Activated CD4-positive, CD25-positive, alpha-beta regulatory T cell treated with anti-CD3 and anti-CD28 coated beads, Interleukin-2, amount 50 U/mL, for 24 hours (primary cell): Measurements from ENCODE around the gene DENND2D.

Experiments
- ATAC-seq, 2 donors: fragments of 150-1000 bp; cut with Tn5 transposase; one replicate each; pipeline ENCODE4 v1.10.0; 2021; ENCODE audit warnings: mild to moderate bottlenecking in 1 of 2, moderate library complexity in 1 of 2

DENND2D gene

DNA sequence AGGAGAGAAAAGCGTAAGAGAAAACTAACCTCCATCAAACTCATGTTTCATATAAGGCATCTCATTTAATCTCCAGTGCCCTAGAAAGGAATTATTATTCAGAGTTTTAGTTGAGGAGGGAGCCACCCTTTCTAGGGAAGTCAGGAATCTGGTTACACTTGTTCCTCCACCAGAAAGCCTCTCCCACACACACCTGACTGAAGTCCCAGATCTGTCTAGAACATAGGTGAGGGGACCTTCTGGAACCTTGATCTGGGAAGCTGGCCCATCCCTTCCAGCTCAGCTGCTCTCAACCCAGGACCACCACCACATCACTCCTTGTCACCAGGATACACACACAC lies 1.9 kb upstream of the DENND2D start:
- no peak for ATAC-seq

DNA sequence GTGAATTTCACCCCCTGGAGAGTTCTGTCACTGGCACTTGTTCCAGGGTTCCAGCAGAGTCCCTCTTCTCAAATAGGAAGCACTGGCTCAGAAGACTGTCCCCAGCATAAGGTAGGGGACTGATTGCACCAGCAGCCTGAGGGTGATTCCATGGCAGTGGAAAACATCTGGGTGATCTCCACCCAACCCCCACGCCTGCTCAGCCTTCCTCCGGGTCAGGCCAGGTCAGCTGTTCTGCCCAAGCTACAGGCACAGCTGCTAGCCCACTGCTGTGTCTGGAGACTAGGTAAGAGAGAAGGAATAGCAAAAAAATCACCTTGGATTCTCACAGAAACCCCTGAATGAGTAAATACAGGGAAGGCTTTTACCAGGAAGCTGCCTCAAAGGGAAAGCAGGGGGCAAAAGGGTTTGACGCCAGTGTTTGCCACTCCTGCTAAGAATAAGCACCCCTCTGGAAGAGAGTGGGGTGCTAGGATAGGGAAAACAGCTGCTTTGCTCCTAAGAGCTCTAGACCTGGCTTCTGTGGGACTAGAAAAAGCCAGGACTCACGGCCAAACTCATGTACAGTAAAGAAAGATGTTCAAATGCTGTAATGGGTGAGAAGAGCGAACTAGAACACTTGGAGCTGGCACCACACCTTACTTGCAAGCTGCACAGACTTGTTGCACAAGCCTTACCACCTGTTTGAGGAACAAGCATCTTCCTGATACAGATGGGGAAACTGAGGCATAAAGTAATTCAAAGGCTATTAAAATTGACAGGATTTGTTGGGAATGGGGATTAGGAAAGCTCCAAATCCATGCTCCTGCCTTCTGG lies 1.0 kb upstream of the DENND2D start:
- ATAC-seq, result no peak

- no peak for ATAC-seq
Observed at GRCh38 chr1:111200802-111201161, 336 bp upstream of the DENND2D start.

- peak in 1 of 2 donors; percentile 10 for ATAC-seq
Observed at GRCh38 chr1:111199329-111199728, 1.1 kb downstream of the DENND2D start.

GRCh38 chr1:111198836-111199235 lies 1.6 kb downstream of the DENND2D start:
- no peak for ATAC-seq

GRCh38 chr1:111197598-111198284 lies 2.7 kb downstream of the DENND2D start:
- ATAC-seq, result peak; percentile 52 to 60

DNA sequence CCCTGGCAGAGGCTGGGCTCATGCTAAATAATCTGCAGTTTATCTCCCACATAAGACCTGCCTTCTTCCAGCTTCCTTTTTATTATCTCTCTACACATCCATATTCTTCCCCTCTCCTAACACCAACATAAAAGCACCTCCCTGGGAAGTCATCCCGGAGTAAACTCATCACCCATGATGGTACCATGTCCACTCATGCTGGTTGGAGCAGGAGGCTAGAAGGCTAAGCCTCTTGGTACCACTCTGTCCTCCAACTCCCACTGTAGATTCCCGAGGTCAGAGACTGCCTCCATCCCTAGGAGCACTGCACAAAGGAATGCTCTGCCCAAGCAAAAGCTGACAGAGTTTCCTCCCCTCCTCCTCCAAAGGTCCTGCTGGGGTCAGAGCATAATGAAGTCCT lies 4.2 kb downstream of the DENND2D start:
- ATAC-seq, result no peak

- ATAC-seq, result no peak
Observed at GRCh38 chr1:111195002-111195684, 5.3 kb downstream of the DENND2D start.

- ATAC-seq, result no peak
Observed at GRCh38 chr1:111193712-111194480, 6.5 kb downstream of the DENND2D start.

DNA sequence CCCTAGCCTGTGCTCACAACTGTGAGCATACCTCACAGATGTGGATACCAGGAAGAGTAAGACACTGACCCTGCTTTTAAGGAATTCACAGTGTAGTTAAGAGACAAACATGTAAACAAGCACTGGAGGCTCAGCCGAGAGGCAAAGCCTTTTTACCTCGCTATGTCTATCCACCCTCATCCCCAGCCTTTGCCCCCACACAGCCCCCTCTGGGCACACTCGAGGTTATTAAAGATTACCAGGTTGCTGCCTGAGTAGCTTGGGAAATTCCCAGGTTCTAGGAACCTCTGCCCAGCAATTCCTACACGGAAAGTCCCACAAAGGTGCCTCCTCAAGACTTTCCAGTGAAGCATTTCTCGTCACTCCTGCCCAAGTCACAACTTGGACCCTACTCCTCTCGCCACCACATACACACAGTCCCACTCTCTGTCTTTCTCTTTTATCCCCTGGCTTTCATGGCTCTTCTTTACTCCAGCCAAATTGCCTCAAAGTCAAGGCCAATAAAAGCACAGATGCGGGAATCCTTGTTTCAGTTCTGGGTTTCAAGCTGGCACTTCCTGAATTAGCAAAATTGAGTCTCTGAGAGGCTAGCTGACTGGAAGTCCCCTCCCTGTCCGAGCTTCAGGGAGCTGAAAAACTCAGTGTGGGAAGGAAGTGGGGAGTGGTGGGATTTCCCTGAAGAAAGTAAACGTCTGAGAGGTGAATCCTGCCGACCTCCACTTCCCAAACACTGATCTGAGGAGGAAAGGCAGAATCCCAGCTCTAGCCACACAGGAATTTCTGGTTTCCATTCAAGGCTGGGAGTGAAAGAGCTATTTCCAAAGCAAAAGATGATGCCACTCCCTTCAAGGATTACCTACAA lies 7.6 kb downstream of the DENND2D start:
- no peak for ATAC-seq

DNA sequence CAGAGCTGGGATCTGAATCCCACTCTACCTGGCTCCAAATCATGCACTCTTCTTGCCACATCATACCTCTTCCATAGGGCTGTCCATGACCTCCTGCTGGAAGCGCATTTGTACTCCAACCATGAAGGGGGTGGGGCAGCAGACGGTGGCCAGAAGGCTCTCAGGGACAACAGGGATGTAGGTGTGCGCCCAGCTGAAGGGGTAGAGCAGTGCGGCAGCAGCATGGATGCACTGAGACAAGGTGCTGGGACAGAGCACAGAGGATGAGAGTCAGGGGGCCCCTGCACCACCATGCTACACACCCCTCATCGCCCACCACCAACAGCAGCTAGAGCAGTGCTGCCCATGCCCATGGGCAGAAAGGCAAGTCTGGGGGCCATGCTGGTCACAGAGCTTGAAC lies 8.4 kb downstream of the DENND2D start:
- ATAC-seq, result peak in 1 of 2 donors; percentile 12

- ATAC-seq, result no peak
Observed at GRCh38 chr1:111191496-111191895, 8.9 kb downstream of the DENND2D start.

- ATAC-seq, result no peak
Observed at GRCh38 chr1:111190931-111191451, 9.5 kb downstream of the DENND2D start.

- ATAC-seq, result no peak
Observed at GRCh38 chr1:111184663-111185062, 15.8 kb downstream of the DENND2D start.

- ATAC-seq, result peak in 1 of 2 donors; percentile 36
Observed at GRCh38 chr1:111183308-111184069, 17.0 kb downstream of the DENND2D start.

DNA sequence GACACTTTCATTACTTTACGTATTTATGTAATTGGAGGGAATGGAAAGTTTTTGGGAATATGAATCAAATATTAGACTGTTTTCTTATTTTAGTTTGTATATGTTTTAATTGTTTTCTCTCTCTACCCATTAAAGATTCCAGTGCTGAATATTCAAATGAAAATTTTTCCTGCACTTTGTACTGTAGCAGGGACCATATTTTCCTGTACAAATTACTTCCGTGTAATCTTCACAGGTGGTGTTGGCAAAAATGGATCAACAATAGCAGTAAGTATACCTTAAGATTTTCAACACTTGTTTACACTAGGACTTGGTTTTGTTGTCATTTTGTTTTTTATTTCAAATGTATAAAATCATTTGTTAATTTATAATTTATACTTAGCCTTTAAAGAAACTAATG lies 18.4 kb downstream of the DENND2D start:
- no peak for ATAC-seq

DNA sequence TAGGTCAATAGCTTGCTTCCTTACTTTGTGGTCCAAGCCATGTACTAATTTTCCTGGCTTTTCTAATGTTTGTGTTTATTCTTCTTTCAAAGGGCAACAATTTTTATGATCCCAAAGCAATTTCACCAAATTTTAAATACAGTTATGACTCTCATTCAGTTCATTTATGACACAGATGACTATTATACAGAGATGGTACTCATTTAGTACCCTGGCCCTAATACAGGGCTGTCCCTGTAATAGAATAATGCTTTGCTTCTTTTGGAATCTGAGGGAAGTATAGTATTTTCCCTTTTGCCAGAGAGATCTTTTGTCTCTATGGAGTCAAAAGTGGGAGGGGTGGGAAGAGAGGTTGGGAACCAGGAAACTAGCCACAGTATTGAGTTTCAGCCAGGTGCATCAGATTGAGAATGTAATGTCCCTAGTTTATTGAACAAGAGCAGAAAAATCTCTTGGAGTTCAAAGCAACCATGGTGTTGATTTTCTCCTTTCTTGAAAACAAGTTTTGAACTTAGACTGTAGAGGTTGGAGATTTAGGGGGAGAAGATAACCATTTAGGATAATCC lies 20.4 kb downstream of the DENND2D start:
- no peak for ATAC-seq

DNA sequence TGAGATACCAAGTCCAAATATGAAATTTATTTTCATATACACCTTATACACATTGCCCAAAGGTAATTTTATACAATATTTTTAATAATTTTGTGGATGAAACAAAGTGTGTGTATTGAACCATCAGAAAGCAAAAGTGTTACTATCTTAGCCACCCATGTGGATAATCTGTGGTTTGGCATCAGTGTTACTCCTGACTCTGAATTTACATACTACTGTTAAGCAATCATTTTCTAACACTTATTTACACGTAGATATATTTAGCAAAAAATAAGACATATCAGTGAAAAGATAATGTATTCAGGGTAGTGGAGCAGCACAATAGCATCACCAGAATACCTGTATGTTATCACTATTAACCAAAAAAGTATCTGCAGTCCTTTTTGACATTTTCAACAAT lies 23.8 kb downstream of the DENND2D start:
- ATAC-seq, result no peak

GRCh38 chr1:111175349-111175748 lies 25.1 kb downstream of the DENND2D start:
- no peak for ATAC-seq

DNA sequence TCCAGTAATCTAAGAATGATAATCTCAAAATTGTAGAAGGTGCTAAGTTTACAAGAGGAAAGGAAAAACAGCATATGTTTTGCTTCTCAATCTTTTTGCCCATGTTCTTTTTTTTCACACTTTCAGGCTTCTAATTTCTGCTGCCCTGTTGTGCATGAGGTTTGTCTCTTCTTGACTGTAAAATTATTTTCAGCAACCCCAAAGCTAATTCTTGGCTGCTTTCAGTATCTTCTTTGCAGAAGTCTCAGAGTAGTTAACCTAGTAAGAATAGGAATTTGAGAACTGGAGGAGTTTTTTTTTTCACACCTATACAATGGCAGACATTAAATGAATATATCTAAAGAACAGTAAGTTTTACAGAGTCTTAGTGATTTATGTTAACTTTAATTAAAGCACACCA lies 26.4 kb downstream of the DENND2D start:
- ATAC-seq, result no peak

DNA sequence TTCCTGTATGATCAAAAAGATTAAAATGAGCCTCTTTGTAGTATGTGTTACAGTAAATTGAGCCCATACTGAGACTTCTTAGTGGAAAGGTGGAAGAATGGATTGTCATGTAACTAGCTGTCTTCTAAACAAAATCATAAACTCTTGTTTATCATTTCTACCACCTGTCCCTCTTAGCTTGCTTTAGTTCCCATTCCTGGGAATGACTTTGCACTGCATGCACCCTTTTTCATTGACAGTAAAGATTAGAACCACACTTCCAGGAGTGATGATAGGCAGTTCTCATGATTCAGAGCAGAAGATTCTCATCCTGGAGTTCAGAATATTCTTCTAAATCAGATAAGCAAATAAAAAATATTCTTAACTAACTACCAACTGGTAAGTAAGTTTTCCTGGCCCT lies 28.0 kb downstream of the DENND2D start:
- ATAC-seq, result no peak
